ENCODE data around the gene TREX2. TPM values are rescaled to one million over a fixed set of nuclear protein-coding genes. Genes with fewer than 3 reads are reported as not detected.

Gene TREX2
- total RNA-seq, 1 donor from 2014 or later, result 0.29 TPM

DNA sequence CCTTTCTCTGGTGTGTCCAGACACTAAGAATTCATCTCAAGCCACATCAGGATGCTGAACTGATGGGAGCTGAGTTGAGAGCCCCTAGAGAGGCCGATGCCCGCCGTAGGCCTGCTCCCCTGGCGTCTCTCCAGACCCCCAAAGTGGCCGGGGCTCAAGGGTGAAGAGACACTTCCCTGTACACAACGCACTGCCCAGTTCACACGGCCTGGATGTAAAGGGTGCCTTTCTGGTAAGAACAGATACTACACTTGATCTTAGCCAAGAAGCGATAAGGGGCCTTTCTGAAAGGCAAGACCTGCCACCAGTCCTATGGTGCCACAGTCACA, 5.1 kb upstream of the TREX2 start:
- no peaks in the 10 kb centered on the region for H3K27me3 Mint-ChIP-seq (ENCODE audit: unreplicated experiment)

DNA sequence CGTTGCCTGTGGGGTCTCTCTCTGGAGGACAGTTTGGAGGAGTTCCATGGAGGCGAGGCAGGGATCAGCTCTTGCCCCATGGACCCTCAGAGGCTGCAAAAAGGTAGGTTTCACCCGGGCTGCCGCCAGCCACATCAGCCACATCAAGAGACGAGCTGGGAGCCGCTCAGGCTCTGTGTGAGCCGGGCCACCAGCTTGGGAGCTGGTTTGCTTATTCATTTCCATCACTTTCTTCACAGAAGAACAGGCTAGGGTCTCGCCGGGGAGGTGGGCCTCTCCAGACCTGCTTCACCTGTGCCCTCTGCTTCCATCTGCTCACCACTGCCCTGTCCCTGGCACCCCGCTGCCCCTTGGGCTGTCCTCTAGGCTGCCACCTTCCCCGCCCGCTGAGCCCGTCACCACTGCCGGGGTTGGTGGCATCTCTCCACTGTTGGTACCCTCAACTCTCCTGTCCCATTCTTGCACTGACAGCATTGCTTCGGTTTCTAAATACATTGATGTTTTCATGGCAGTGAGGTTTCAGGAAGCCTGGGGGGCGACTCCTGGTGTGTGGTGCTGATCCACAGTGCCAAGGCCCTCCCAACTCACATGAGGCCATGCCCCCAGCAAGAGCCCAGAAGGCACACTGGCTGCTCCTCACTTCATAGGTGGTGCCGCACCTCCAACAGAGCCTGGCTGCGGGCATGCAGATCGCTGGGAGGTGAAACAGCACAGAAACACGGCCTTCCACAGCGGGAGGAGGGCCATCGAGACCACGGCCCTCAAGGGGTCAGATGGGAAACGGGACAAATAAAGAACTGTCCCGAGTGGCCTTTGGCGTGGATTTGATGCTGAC, 4.5 kb upstream of the TREX2 start:
- no peak for DNase-seq
- H3K4me1 Mint-ChIP-seq (ENCODE audit: low read depth, unreplicated experiment), result no peaks in the 10 kb centered on the region

More for the DNA sequence above, 5.1 kb upstream of the TREX2 start:
- DNase-seq, result no peak
- no peaks in the 10 kb centered on the region for H3K36me3 Mint-ChIP-seq (ENCODE audit: unreplicated experiment)
- no peaks in the 10 kb centered on the region for H3K9me3 Mint-ChIP-seq (ENCODE audit: unreplicated experiment)
- no peak overlapping the region for H3K27ac Mint-ChIP-seq (ENCODE audit: unreplicated experiment)
- no peak overlapping the region for H3K4me3 Mint-ChIP-seq (ENCODE audit: unreplicated experiment)
- H3K4me1 Mint-ChIP-seq (ENCODE audit: low read depth, unreplicated experiment), result no peaks in the 10 kb centered on the region
- TF ChIP-seq, protein P1, sequence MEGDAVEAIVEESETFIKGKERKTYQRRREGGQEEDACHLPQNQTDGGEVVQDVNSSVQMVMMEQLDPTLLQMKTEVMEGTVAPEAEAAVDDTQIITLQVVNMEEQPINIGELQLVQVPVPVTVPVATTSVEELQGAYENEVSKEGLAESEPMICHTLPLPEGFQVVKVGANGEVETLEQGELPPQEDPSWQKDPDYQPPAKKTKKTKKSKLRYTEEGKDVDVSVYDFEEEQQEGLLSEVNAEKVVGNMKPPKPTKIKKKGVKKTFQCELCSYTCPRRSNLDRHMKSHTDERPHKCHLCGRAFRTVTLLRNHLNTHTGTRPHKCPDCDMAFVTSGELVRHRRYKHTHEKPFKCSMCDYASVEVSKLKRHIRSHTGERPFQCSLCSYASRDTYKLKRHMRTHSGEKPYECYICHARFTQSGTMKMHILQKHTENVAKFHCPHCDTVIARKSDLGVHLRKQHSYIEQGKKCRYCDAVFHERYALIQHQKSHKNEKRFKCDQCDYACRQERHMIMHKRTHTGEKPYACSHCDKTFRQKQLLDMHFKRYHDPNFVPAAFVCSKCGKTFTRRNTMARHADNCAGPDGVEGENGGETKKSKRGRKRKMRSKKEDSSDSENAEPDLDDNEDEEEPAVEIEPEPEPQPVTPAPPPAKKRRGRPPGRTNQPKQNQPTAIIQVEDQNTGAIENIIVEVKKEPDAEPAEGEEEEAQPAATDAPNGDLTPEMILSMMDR (IDR thresholded peaks at IDR 0.05; ENCODE audit: partially characterized antibody, unreplicated experiment), result no peak

DNA sequence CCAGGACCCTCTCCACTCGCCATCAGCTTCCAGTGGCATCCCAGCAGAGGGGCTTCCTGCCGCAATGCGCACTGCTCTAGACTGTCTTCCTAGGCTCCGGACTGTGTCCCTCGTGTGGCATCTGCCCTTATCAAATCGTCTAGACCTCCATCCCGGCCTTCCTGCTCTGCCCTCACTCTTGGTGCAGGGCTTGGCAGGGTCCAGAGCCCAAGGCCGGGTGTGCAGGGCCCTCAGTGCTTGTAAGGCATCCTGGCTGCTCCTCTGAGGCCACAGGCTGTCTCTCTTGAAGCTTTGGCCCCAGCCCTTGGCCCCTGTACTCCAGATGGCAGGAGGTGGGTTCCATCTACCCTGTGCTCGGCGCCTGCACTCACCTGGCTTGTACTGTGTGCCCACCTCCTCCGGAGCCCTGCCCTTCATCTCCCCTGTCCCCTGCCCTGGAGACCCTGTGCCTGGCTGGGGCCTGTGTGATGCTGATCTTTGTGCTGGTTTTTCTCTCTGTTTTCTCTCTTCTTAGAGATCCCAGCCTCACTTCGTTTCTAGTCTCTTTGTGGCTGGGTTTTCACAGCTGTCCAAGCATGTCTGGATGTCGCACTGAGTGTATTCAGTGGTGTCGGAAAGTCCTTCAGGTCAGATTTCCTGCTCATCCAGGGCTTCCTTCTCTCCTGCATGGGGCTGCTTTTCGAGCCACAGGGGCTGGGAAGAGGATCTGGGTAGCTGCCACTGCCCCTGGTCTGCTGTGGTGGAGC, 3.7 kb upstream of the TREX2 start:
- TF ChIP-seq, protein P1 (IDR thresholded peaks at IDR 0.05; ENCODE audit: partially characterized antibody, unreplicated experiment), result no peak
- DNase-seq, result no peak
- no peaks in the 10 kb centered on the region for H3K27me3 Mint-ChIP-seq (ENCODE audit: unreplicated experiment)
- H3K4me1 Mint-ChIP-seq (ENCODE audit: low read depth, unreplicated experiment), result no peaks in the 10 kb centered on the region
- H3K9me3 Mint-ChIP-seq (ENCODE audit: unreplicated experiment), result no peaks in the 10 kb centered on the region
- H3K27ac Mint-ChIP-seq (ENCODE audit: unreplicated experiment), result no peak overlapping the region
- H3K4me3 Mint-ChIP-seq (ENCODE audit: unreplicated experiment), result no peak overlapping the region
- no peaks in the 10 kb centered on the region for H3K36me3 Mint-ChIP-seq (ENCODE audit: unreplicated experiment)

More for the DNA sequence above, 4.5 kb upstream of the TREX2 start:
- Mint-ChIP-seq H3K4me3 (ENCODE audit: unreplicated experiment) (no peak overlapping the region), H3K36me3 (ENCODE audit: unreplicated experiment) (no peaks in the 10 kb centered on the region), H3K27ac (ENCODE audit: unreplicated experiment) (no peak overlapping the region), H3K27me3 (ENCODE audit: unreplicated experiment) (no peaks in the 10 kb centered on the region), H3K9me3 (ENCODE audit: unreplicated experiment) (no peaks in the 10 kb centered on the region)
- TF ChIP-seq, protein P1 (IDR thresholded peaks at IDR 0.05; ENCODE audit: partially characterized antibody, unreplicated experiment), result no peak

DNA sequence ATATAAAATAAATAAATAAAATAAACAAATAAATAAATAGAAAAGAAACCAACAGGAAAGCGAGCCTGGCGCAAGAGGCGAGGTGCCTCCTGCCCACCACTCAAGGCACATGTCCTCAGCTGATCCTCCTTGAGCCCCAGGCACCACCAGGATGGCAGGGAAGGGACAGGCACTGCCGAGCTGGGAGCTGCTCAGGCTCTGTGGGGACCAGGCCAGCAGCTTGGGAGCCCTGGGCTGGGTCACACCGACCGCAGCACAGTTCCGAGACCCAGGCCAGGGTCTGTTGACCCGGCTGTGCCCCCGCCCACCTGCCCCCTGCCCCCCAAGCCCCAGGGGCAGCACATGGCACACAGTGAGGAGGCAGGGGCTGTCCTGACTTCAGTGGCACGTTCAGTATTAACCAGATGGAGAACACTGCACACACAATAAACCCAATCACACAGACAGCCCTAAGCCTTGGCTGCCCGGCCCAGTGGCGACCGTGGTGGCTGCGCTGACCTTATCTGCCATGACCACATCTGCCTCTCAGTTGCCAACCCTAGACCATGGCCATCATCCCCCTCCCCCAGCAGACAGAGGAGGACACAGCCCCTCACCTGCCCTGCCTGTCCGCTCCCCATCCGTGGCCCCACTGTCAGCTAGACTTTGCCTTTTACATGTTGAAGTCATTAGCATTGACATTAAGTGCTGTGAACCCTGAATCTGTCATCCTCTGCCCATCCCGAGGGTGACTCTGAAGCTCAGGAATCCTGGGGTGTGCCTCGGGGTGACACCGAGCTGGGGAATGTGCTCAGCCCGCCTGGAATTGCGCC, 2.9 kb upstream of the TREX2 start:
- TF ChIP-seq, protein P1 (IDR thresholded peaks at IDR 0.05; ENCODE audit: partially characterized antibody, unreplicated experiment), result no peak
- H3K9me3 Mint-ChIP-seq (ENCODE audit: unreplicated experiment), result no peaks in the 10 kb centered on the region

More for the DNA sequence above, 2.9 kb upstream of the TREX2 start:
- no peaks in the 10 kb centered on the region for H3K4me1 Mint-ChIP-seq (ENCODE audit: low read depth, unreplicated experiment)
- no peaks in the 10 kb centered on the region for H3K27me3 Mint-ChIP-seq (ENCODE audit: unreplicated experiment)
- no peak overlapping the region for H3K4me3 Mint-ChIP-seq (ENCODE audit: unreplicated experiment)
- no peak for DNase-seq
- H3K36me3 Mint-ChIP-seq (ENCODE audit: unreplicated experiment), result no peaks in the 10 kb centered on the region
- no peak overlapping the region for H3K27ac Mint-ChIP-seq (ENCODE audit: unreplicated experiment)
